Right lobe of liver (tissue), 4 donors: ENCODE results near the gene KCNAB1.
A peak's percentile ranks its signal among the peaks of the same experiment; 100 is the strongest.

ENCODE experiments used
- POLR2A ChIP-seq: fragments of 450-650 bp; IDR thresholded peaks from one replicate; pipeline ENCODE4 v1.6.1; 2017; ENCODE audit warnings: antibody characterized with exemption, mild to moderate bottlenecking
- TF ChIP-seq, protein P1 (sequence below), 4 donors: fragments of 200-600 bp in 3 of 4; fragments of 450-650 bp in 1 of 4; IDR thresholded peaks; one replicate each; pipeline versions ENCODE4 v1.5.1 to v1.8.0; 2016 to 2022; ENCODE audit warnings: antibody characterized with exemption in 4 of 4, mild to moderate bottlenecking in 2 of 4
- donor health status: DM: no; HTN: no; CAD: no.
- donor health status: DM: no; HTN: no; CAD: no.
- donor health status: DM: no; HTN: yes; CAD: no.

DNA sequence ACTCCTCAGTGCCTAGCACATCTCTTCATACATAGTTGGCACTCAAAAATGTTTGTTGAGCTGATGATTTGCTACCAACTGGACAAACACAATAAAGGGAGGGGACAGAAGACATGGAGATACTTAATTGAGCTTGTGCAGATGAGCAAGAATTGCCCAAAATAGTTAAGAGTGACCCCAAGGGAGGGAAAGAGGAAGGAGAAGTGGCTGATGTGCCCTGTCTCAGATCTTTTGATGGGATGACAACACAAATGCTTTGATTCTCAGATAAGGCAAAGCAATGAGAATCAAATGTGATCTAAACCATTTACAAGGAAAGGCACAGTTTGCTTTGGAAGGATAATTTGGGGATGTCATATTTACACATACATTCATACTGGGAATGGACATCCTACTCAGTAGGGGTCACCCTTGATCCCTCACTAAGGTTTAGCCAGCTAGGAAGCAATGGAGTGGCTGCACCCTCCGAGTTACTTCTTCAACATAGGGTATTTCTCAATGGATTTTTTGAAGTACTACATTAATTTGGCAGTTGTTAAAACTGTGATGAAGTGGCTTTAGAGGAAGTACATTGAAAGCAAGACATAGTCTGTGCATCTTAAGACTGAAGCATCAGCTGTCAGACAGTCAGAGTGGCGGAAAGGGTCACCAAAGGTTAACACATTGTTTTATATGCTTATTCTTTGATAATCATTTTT lies 456.4 kb downstream of the KCNAB1 start:
- TF ChIP-seq POLR2A, result no peak
- TF ChIP-seq, protein P1, sequence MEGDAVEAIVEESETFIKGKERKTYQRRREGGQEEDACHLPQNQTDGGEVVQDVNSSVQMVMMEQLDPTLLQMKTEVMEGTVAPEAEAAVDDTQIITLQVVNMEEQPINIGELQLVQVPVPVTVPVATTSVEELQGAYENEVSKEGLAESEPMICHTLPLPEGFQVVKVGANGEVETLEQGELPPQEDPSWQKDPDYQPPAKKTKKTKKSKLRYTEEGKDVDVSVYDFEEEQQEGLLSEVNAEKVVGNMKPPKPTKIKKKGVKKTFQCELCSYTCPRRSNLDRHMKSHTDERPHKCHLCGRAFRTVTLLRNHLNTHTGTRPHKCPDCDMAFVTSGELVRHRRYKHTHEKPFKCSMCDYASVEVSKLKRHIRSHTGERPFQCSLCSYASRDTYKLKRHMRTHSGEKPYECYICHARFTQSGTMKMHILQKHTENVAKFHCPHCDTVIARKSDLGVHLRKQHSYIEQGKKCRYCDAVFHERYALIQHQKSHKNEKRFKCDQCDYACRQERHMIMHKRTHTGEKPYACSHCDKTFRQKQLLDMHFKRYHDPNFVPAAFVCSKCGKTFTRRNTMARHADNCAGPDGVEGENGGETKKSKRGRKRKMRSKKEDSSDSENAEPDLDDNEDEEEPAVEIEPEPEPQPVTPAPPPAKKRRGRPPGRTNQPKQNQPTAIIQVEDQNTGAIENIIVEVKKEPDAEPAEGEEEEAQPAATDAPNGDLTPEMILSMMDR (IDR thresholded peaks at IDR 0.05), result peak in 2 of 4 donors; percentile 3 to 18
